ENCODE results near the gene WDR20. TPM values are rescaled to one million over a fixed set of nuclear protein-coding genes. Genes with fewer than 3 reads are reported as not detected.
"Not testable (repeated sequence)": the region's sequence is repeated elsewhere in the genome, so short reads cannot be mapped to it uniquely, and the experiment has no call there.

Gene WDR20
- total RNA-seq, 2 experiments from 2014 or later: 32.6 to 33.6 TPM

DNA sequence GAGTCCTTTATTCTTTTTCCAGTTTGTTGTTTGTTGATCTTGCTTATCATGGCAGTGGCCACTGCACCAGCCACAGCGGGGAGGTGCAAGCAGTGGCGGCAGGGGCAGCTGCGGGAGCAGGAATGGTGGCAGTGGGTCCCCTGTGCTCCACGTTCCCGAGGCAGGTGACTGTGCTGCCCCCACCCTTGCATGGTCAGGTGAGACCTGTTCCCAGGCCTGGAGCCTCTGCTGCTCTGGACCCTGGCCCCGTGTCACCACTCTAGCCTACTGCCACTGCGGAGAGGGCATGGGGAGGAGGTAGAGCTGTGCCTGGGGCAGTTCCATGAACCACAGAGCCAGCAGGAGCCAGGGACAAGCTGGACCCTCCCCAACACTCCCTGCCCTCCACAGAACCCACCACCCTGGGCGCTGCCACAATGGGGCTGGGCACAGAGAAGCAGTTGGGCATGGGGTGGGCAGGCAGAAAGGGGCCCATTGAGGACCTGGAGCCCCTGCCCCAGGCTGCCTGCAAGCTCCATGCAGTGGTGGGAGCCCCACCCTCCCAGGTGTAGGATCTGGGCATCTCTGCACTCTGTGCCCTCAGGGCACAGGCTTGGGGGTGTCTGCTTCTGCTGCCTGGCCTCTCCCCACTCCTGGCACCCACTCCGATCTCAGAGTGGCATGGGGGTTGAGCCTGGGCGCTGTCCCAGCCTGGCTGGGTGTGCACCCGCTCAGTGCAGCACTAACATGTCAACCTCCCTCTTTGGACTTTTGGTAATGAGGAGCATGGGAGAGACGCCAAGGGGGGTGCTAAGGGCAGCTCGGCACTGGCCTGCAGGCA is 23.1 kb upstream of the WDR20 start:
- DNase-seq (no peak), ATAC-seq (no peak)
- no peaks in the 10 kb centered on the region for H3K9me3 Mint-ChIP-seq (ENCODE audit: low read depth)
- H3K4me1 Mint-ChIP-seq: no peaks in the 10 kb centered on the region
- peaks cover 3% of the 10 kb centered on the region for H3K36me3 Mint-ChIP-seq
- no peaks in the 10 kb centered on the region for H3K27me3 Mint-ChIP-seq
- H3K27ac Mint-ChIP-seq: no peak overlapping the region
- CTCF ChIA-PET: interaction anchor here (1.6 kb wide), 1 partner anchor 20 kb away, joined by 4 read pairs; no protein-coding TSS in a partner anchor
- no peak overlapping the region for H3K4me3 Mint-ChIP-seq

DNA sequence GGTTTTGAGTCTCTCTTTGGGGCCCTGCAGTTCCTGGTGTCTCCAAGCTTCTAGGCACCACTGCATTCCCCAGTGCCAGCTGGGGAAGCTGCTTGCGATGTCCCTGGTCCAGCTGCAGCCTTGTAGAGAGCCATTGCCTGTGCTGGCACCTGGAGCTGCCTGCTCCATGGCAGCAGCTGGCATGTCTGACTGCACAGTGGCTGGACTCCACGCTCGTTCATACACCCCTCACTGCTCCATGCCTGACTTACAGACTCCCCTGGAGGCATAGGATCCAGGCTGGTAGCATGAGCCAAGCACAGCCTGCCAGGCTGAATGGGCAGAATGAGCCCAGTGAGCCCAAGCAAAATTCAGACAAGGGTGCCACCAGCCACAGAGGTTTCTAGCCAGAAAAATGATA is 21.8 kb upstream of the WDR20 start:
- Mint-ChIP-seq H3K36me3 (peaks cover 3% of the 10 kb centered on the region), H3K4me3 (no peak overlapping the region), H3K9me3 (ENCODE audit: low read depth) (no peaks in the 10 kb centered on the region), H3K4me1 (no peaks in the 10 kb centered on the region), H3K27me3 (no peaks in the 10 kb centered on the region), H3K27ac (no peak overlapping the region)
- DNase-seq: no peak
- no peak for ATAC-seq
- CTCF ChIA-PET: interaction anchor here (1.6 kb wide), 1 partner anchor 21 kb away, joined by 4 read pairs; no protein-coding TSS in a partner anchor

DNA sequence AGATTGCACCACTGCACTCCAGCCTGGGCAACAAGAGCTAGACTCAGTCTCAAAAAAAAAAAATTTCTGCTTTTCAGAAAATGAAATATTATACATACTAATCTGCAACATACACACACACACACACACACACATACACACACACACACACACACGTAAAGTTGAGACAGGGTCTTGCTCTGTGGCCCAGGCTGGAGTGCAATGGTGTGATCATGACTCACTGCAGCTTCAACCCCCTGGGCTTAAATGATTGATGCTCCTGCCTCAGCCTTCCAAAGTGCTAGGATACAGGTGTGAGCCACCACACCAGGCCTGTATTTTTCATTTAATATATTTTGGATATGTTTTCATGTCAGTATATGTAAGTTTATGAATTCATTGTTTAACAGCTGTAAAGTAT is 18.8 kb upstream of the WDR20 start:
- Mint-ChIP-seq H3K27me3 (no peaks in the 10 kb centered on the region), H3K9me3 (ENCODE audit: low read depth) (no peaks in the 10 kb centered on the region), H3K27ac (no peak overlapping the region), H3K4me1 (no peaks in the 10 kb centered on the region), H3K36me3 (peaks cover 3% of the 10 kb centered on the region), H3K4me3 (no peak overlapping the region)
- ATAC-seq (no peak), DNase-seq (no peak)
- CTCF ChIA-PET: interaction anchor here (1.1 kb wide), 1 partner anchor 23 kb away, joined by 3 read pairs; no protein-coding TSS in a partner anchor

DNA sequence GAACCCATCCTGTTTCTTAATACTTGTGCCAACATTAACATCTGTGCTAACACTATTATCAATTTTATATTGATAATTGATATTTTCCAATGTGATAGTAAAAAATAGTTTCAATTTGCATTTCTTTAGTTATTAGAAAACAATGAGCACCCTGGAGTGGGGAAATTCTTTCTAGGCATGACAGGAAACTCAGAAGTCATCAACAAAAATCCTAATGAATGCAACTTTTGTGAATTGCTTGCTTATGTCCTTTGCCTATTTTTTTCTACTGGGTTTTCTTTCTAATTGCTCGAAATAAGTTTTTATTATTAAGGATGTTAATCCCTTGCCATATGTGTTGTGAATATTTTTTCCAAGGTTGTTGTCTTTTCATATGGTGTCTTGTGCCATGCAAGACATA is 18.1 kb upstream of the WDR20 start:
- H3K27ac Mint-ChIP-seq: no peak overlapping the region
- no peaks in the 10 kb centered on the region for H3K27me3 Mint-ChIP-seq
- H3K4me1 Mint-ChIP-seq: no peaks in the 10 kb centered on the region
- ATAC-seq (no peak), DNase-seq (no peak)
- no peak overlapping the region for H3K4me3 Mint-ChIP-seq
- no peaks in the 10 kb centered on the region for H3K9me3 Mint-ChIP-seq (ENCODE audit: low read depth)
- CTCF ChIA-PET: interaction anchor here (1.3 kb wide), 1 partner anchor 24 kb away, joined by 4 read pairs; no protein-coding TSS in a partner anchor
- peaks cover 3% of the 10 kb centered on the region for H3K36me3 Mint-ChIP-seq

DNA sequence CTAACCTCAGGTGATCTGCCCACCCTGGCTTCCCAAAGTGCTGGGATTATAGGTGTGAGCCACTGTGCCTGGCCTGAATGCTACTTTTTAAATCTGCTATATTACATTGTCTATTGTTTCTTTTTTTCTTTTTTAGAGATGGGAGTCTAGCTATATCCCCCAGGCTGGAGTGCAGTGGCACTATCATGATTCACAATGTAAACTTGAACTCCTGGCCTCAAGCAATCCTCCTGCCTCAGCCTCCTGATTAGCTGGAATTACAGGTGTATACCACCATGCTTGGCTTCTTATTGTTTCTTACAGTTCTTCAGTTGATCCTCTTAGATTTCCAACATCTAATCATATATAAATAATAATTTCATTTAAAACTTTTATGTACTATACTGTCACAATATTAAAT is 15.3 kb upstream of the WDR20 start:
- Mint-ChIP-seq H3K4me3 (no peak overlapping the region), H3K27me3 (no peaks in the 10 kb centered on the region), H3K9me3 (ENCODE audit: low read depth) (no peaks in the 10 kb centered on the region), H3K4me1 (no peaks in the 10 kb centered on the region), H3K36me3 (no peaks in the 10 kb centered on the region), H3K27ac (no peak overlapping the region)
- CTCF ChIA-PET: no interaction called here
- DNase-seq (no peak), ATAC-seq (no peak)

DNA sequence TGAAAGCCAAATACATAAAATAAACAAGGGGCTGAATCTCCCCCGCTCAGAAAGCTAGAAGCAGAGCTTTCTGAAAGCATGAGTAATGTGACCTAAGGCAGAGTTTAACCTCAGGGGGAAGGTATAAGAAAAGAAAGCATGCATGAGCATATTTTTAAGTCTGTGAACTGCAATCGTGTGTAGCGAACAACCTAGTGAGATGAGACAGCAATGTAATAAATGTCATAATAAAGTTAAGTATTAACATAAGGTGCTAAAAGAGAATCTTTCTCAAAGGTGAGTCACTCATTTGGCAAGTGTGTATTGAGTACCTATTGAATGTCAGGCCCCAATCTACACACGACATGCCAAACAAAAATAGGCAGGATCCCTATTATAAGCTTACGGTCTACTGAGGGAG is 14.2 kb upstream of the WDR20 start:
- ATAC-seq: no peak
- no peak overlapping the region for H3K27ac Mint-ChIP-seq
- CTCF ChIA-PET: interaction anchor here (0.5 kb wide), 1 partner anchor 235 kb away, joined by 4 read pairs; no protein-coding TSS in a partner anchor
- no peak overlapping the region for H3K4me3 Mint-ChIP-seq
- no peaks in the 10 kb centered on the region for H3K27me3 Mint-ChIP-seq
- no peaks in the 10 kb centered on the region for H3K4me1 Mint-ChIP-seq
- no peaks in the 10 kb centered on the region for H3K36me3 Mint-ChIP-seq
- no peaks in the 10 kb centered on the region for H3K9me3 Mint-ChIP-seq (ENCODE audit: low read depth)
- DNase-seq: no peak

DNA sequence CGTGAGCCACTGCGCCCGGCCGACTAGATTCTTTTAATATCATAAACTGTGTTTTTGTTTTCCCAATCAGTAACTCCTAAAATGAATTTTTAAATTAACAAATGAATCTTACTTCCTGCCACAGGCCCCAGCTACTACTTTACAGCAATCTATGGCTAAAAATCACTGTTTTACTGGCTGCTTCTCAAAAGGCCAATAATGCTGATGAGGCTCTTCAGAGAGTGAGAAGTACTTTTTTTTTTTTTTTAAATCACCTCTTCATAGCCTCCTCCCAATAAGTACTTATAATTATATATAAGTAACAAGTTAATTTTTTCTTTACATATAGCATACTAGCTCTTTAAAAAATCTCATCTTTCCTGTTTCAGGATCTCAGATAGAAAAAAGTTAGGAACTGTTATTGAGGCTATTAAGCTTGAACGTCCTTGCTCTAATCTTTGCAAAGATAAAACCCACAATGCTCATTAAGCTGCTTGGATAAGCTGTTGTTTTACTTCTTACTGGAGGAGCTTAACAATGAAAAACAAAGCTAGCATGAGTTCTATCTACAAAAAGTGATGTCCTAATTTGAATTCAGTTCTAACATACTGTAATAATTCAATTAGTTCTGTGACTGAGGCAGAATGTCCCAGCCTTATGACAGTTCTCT is 12.8 kb upstream of the WDR20 start:
- Mint-ChIP-seq H3K4me3 (no peak overlapping the region), H3K36me3 (no peaks in the 10 kb centered on the region), H3K27me3 (no peaks in the 10 kb centered on the region), H3K4me1 (no peaks in the 10 kb centered on the region), H3K9me3 (ENCODE audit: low read depth) (no peaks in the 10 kb centered on the region), H3K27ac (no peak overlapping the region)
- CTCF ChIA-PET: no interaction called here
- ATAC-seq (no peak), DNase-seq (no peak)

DNA sequence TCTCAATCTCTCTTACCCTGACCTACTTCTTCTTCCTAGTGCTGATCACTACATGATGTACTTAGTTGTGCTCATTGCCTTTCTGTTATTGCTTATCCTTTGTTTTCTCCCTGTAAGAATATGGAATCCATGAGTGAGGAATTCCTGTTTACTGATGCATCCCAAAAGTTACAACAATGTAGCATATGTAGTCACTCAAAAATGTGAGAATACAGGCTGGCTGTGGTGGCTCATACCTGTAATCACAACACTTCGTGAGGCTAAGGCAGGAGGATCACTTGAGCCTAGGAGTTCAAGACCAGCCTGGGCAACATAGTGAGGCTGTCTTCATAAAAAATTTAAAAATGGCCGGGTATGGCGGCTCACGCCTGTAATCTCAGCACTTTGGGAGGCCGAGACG is 8.0 kb upstream of the WDR20 start:
- Mint-ChIP-seq H3K36me3 (no peaks in the 10 kb centered on the region), H3K9me3 (ENCODE audit: low read depth) (no peaks in the 10 kb centered on the region), H3K27ac (no peak overlapping the region), H3K27me3 (no peaks in the 10 kb centered on the region), H3K4me1 (no peaks in the 10 kb centered on the region), H3K4me3 (no peak overlapping the region)
- no peak for ATAC-seq
- DNase-seq: no peak
- CTCF ChIA-PET: no interaction called here

DNA sequence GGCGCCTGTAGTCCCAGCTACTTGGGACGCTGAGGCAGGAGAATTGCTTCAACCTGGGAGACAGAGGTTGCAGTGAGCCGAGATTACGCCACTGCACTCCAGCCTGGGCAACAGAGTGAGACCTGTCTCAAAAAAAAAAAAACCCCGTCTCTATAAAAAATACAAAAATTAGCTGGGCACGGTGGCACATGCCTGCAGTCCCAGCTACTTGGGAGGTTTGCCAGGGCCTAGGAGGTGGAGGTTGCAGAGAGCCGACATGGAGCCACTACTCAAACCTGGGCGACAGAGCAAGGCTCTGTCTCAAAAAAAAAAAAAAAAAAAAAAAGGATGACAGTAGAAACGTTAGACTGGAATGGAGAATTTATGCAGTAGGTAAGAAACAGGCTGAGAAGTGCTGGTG is 5.7 kb upstream of the WDR20 start:
- H3K27me3 Mint-ChIP-seq; H3K4me1 Mint-ChIP-seq; H3K36me3 Mint-ChIP-seq; DNase-seq; H3K9me3 Mint-ChIP-seq (ENCODE audit: low read depth); CTCF ChIA-PET; H3K27ac Mint-ChIP-seq; H3K4me3 Mint-ChIP-seq; ATAC-seq: not testable (repeated sequence)

DNA sequence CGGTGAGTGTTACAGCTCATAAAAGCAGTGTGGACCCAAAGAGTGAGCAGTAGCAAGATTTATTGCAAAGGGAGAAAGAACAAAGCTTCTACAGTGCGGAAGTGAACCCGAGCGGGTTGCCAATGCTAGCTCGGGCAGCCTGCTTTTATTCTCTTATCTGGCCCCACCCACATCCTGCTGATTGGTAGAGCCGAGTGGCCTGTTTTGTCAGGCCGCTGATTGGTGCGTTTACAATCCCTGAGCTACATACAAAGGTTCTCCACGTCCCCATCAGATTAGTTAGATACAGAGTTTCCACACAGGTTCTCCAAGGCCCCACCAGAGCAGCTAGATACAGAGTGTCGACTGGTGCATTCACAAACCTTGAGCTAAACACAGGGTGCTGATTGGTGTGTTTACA is 5.0 kb upstream of the WDR20 start:
- DNase-seq; H3K9me3 Mint-ChIP-seq (ENCODE audit: low read depth); H3K27ac Mint-ChIP-seq; ATAC-seq; CTCF ChIA-PET; H3K4me1 Mint-ChIP-seq; H3K4me3 Mint-ChIP-seq; H3K27me3 Mint-ChIP-seq; H3K36me3 Mint-ChIP-seq: not testable (repeated sequence)

DNA sequence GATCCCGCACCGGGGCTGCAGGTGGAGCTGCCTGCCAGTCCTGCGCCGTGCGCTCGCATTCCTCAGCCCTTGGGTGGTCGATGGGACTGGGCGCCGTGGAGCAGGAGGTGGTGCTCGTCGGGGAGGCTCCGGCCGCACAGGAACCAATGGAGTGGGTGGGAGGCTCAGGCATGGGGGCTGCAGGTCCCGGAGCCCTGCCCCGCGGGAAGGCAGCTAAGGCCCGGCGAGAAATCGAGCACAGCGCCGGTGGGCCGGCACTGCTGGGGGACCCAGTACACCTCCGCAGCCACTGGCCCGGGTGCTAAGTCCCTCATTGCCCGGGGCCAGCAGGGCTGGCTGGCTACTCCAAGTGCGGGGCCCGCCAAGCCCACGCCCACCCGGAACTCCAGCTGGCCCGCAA is 4.2 kb upstream of the WDR20 start:
- H3K27me3 Mint-ChIP-seq; DNase-seq; ATAC-seq; H3K9me3 Mint-ChIP-seq (ENCODE audit: low read depth); CTCF ChIA-PET; H3K27ac Mint-ChIP-seq; H3K4me3 Mint-ChIP-seq; H3K36me3 Mint-ChIP-seq; H3K4me1 Mint-ChIP-seq: not testable (repeated sequence)

DNA sequence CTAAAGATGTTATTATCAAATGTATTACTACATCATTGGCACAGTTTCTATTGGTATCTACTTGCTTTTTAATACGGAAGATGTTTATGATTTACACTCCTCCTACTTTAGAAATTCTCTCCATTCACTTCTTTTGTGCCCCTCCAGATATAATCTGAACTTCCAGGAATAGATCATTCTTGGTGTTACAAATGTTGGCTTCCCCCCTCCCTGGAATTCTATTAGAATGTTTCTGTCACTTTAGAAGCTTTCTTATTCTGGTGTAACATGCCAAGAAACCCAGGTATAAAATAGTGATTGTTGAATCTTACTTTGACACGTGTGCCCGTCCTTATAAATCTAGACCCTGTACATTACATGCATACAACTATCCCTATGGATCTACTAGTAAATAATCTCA is 1.2 kb upstream of the WDR20 start:
- Mint-ChIP-seq H3K36me3 (peaks cover 2% of the 10 kb centered on the region), H3K4me3 (peak overlapping the region; percentile 85), H3K27ac (peak overlapping the region; percentile 72), H3K9me3 (ENCODE audit: low read depth) (no peaks in the 10 kb centered on the region), H3K4me1 (peaks cover 24% of the 10 kb centered on the region), H3K27me3 (no peaks in the 10 kb centered on the region)
- DNase-seq (no peak), ATAC-seq (no peak)
- CTCF ChIA-PET: interaction anchor here (0.6 to 2.1 kb wide), 4 partner anchors 42 to 403 kb away, joined by 3 to 10 read pairs (median 4); no protein-coding TSS in a partner anchor

DNA sequence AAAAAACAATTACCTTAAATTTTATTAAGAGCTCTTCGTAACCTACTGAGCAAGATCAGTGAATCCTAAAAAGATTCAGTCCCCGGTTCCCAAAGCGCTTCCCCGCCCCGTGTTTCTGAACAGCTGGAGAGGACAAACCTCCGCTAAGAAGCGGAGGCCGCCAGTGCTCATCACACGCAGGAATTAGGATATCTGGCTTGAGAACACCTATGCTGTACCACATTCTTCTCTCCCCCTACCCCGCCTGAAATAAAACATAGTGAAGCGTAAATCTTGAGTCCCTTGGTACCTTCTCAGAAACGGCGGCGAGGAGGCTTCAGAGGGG is 774 bp upstream of the WDR20 start:
- Mint-ChIP-seq H3K36me3 (peaks cover 2% of the 10 kb centered on the region), H3K9me3 (ENCODE audit: low read depth) (no peaks in the 10 kb centered on the region), H3K4me1 (peaks cover 24% of the 10 kb centered on the region), H3K27me3 (no peaks in the 10 kb centered on the region), H3K4me3 (peak overlapping the region; percentile 85), H3K27ac (peak overlapping the region; percentile 72)
- ATAC-seq: no peak
- CTCF ChIA-PET: interaction anchor here (0.6 to 2.1 kb wide), 4 partner anchors 42 to 403 kb away, joined by 3 to 10 read pairs (median 4); no protein-coding TSS in a partner anchor
- no peak for DNase-seq

All from activated CD8-positive, alpha-beta memory T cell treated with anti-CD3 and anti-CD28 coated beads, Interleukin-2, amount 10 ng/mL, durations not matched to agents 7 days and 5 days (primary cell).